GM12892 (cell line): Measurements from ENCODE around the gene HPCA.

Experiments used
- POLR2A ChIP-seq: IDR thresholded peaks from 2 replicates; pipeline ENCODE4 v1.6.1; 2011; ENCODE audit warnings: low read depth, low read length, control low read depth
- POLR2AphosphoS5 ChIP-seq: IDR thresholded peaks from 2 replicates; pipeline ENCODE4 v1.6.1; 2011; ENCODE audit warnings: low read depth, low read length, control low read depth

GRCh38 chr1:32874860-32875752 lies 11.2 kb upstream of the HPCA start:
- TF ChIP-seq POLR2AphosphoS5 (no peak), POLR2A (no peak)
